HepG2 (cell line): ENCODE measurements around the gene ZSWIM9. TPM values are rescaled to one million over a fixed set of nuclear protein-coding genes. Genes with fewer than 3 reads are reported as not detected.

Experiments used
- ARNTL ChIP-seq: sonication (generic); formaldehyde crosslinking; IDR thresholded peaks from 2 replicates; pipeline ENCODE4 v1.4.0; 2020; ENCODE audit warnings: mild to moderate bottlenecking, missing genetic modification reagents
- CBX1 ChIP-seq: IDR thresholded peaks from one replicate; pipeline ENCODE4 v1.6.1; 2016; ENCODE audit warnings: antibody characterized with exemption, low read depth
- ETV5 ChIP-seq: IDR thresholded peaks from 2 replicates; pipeline ENCODE4 v1.6.1; 2018; ENCODE audit warnings: missing biosample characterization, missing genetic modification reagents, inconsistent platforms, borderline replicate concordance
- HIC2 ChIP-seq: sonication (generic); formaldehyde crosslinking; IDR thresholded peaks from 2 replicates; pipeline ENCODE4 v1.9.0; 2022; ENCODE audit warnings: low read depth, missing genetic modification reagents
- HOXA5 ChIP-seq: sonication (generic); formaldehyde crosslinking; IDR thresholded peaks from 2 replicates; pipeline ENCODE4 v1.4.0; 2020; ENCODE audit warnings: missing genetic modification reagents
- KDM6A ChIP-seq: IDR thresholded peaks from 2 replicates; pipeline ENCODE4 v1.6.1; 2016; ENCODE audit warnings: low read depth
- KMT2A ChIP-seq: sonication (generic); formaldehyde crosslinking; IDR thresholded peaks from 2 replicates; pipeline ENCODE4 v1.4.0; 2020; ENCODE audit warnings: missing genetic modification reagents
- PPARG ChIP-seq: conservative IDR thresholded peaks from 2 replicates; pipeline ENCODE4 v1.6.1; 2016; ENCODE audit warnings: missing biosample characterization, missing genetic modification reagents
- ZBTB38 ChIP-seq: sonication (generic); formaldehyde crosslinking; IDR thresholded peaks from 2 replicates; pipeline ENCODE4 v1.5.1; 2020; ENCODE audit warnings: mild to moderate bottlenecking, missing genetic modification reagents
- ZNF10 ChIP-seq: sonication (generic); formaldehyde crosslinking; IDR thresholded peaks from 2 replicates; pipeline ENCODE4 v1.4.0; 2020; ENCODE audit warnings: mild to moderate bottlenecking, low read depth, missing genetic modification reagents, borderline replicate concordance
- ZNF251 ChIP-seq: sonication (generic); formaldehyde crosslinking; IDR thresholded peaks from 2 replicates; pipeline ENCODE4 v1.9.0; 2021; ENCODE audit warnings: mild to moderate bottlenecking, missing genetic modification reagents
- ZNF281 ChIP-seq: sonication (generic); formaldehyde crosslinking; IDR thresholded peaks from 2 replicates; pipeline ENCODE4 v1.4.0; 2020; ENCODE audit warnings: missing genetic modification reagents, borderline replicate concordance
- ZNF282 ChIP-seq: fragments of 450-650 bp; IDR thresholded peaks from 2 replicates; pipeline ENCODE4 v1.6.1; 2018; ENCODE audit not compliant: partially characterized antibody
- ZNF33B ChIP-seq: sonication (generic); formaldehyde crosslinking; IDR thresholded peaks from 2 replicates; pipeline ENCODE4 v1.5.1; 2020; ENCODE audit warnings: mild to moderate bottlenecking, missing genetic modification reagents
- ZNF510 ChIP-seq: sonication (generic); formaldehyde crosslinking; IDR thresholded peaks from 2 replicates; pipeline ENCODE4 v1.4.0; 2020; ENCODE audit warnings: low read depth, mild to moderate bottlenecking, missing genetic modification reagents
- ZNF83 ChIP-seq: sonication (generic); formaldehyde crosslinking; IDR thresholded peaks from 2 replicates; pipeline ENCODE4 v1.4.0; 2020; ENCODE audit warnings: missing genetic modification reagents, mild to moderate bottlenecking, borderline replicate concordance
- ZNF883 ChIP-seq: sonication (generic); formaldehyde crosslinking; IDR thresholded peaks from 2 replicates; pipeline ENCODE4 v1.5.1; 2020; ENCODE audit warnings: mild to moderate bottlenecking, missing genetic modification reagents; ENCODE audit errors: not compliant biosample characterization
- ZSCAN30 ChIP-seq: sonication (generic); formaldehyde crosslinking; IDR thresholded peaks from 2 replicates; pipeline ENCODE4 v1.5.0; 2020; ENCODE audit warnings: mild to moderate bottlenecking, missing genetic modification reagents
- polyA plus RNA-seq, 8 experiments: library from polyadenylated mRNA; depleted of rRNA in 3 of 8; stranded (reverse) in 7 of 8; unstranded in 1 of 8; fragments of >200 nt; fragmentation: Illumina TruSeq in 4 of 8; extraction: Trizol in 4 of 8; gene quantifications; 2 replicates each; pipeline versions ENCODE4 v1.2.1 to v1.2.3, GENCODE V29; 2011 to 2016; ENCODE audit warnings: low read depth in 4 of 8, missing spikeins in 1 of 8, mixed read lengths in 1 of 8; ENCODE audit not compliant: insufficient read depth in 1 of 8
- total RNA-seq, 5 experiments: library from RNA; depleted of rRNA; stranded (reverse); fragments of >200 nt; fragmentation: Illumina TruSeq; extraction: Trizol; gene quantifications; 2 replicates each; pipeline ENCODE4 v1.2.3, GENCODE V29; 2016; ENCODE audit warnings: low read depth in 1 of 5
- TF ChIP-seq, protein P1 (sequence below): sonication (generic); formaldehyde crosslinking; IDR thresholded peaks from 2 replicates; pipeline ENCODE4 v1.8.0; 2023; ENCODE audit warnings: mild to moderate bottlenecking, missing genetic modification reagents
- TF ChIP-seq, protein P2 (sequence below): sonication (generic); formaldehyde crosslinking; IDR thresholded peaks from 2 replicates; pipeline ENCODE4 v1.8.1; 2023; ENCODE audit warnings: mild to moderate bottlenecking, missing genetic modification reagents
- TF ChIP-seq, protein P3 (sequence below): sonication (generic); formaldehyde crosslinking; IDR thresholded peaks from 2 replicates; pipeline ENCODE4 v1.8.0; 2022; ENCODE audit warnings: mild to moderate bottlenecking, missing genetic modification reagents; ENCODE audit not compliant: insufficient replicate concordance

The ZSWIM9 gene
- total and polyA plus RNA-seq, 2 of the 13 experiments (the other 11 are each of a cell fraction or from before 2014, with no cell fraction given), result 0.18 to 1.1 TPM

- TF ChIP-seq ZNF883 (CRISPR knock-in tag) (peak; percentile 87), ZNF281 (no peak), KDM6A (peak; percentile 21; the same call in 1 of the 2 replicates), CBX1 (no peak), ZNF251 (CRISPR knock-in tag) (peak; percentile 76; the same call in 1 of the 2 replicates), ZNF83 (CRISPR knock-in tag) (0 out of 2 replicates have a peak, but pooled peaks have one; percentile 64), ZNF10 (CRISPR knock-in tag) (no peak), ZNF510 (CRISPR knock-in tag) (peak; percentile 40; the same call in 1 of the 2 replicates), HOXA5 (CRISPR knock-in tag) (peak; percentile 37; the same call in 1 of the 2 replicates), ZNF33B (CRISPR knock-in tag) (peak; percentile 76), ARNTL (CRISPR knock-in tag) (peak; percentile 40; the same call in 1 of the 2 replicates), KMT2A (CRISPR knock-in tag) (no peak; the same call in 1 of the 2 replicates), ZNF282 (no peak), ZSCAN30 (CRISPR knock-in tag) (no peak), HIC2 (peak; percentile 23; the same call in 1 of the 2 replicates), ETV5 (CRISPR knock-in tag) (peak; percentile 15; the same call in 1 of the 2 replicates), PPARG (CRISPR knock-in tag) (peak; percentile 55; the same call in 1 of the 2 replicates), ZBTB38 (CRISPR knock-in tag) (0 out of 2 replicates have a peak, but pooled peaks have one; percentile 31)
- TF ChIP-seq, protein P1, sequence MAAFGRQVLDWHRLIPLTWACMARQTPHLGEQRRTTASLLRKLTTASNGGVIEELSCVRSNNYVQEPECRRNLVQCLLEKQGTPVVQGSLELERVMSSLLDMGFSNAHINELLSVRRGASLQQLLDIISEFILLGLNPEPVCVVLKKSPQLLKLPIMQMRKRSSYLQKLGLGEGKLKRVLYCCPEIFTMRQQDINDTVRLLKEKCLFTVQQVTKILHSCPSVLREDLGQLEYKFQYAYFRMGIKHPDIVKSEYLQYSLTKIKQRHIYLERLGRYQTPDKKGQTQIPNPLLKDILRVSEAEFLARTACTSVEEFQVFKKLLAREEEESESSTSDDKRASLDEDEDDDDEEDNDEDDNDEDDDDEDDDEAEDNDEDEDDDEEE (CRISPR knock-in tag), result peak; percentile 75; the same call in 1 of the 2 replicates
- TF ChIP-seq, protein P2, sequence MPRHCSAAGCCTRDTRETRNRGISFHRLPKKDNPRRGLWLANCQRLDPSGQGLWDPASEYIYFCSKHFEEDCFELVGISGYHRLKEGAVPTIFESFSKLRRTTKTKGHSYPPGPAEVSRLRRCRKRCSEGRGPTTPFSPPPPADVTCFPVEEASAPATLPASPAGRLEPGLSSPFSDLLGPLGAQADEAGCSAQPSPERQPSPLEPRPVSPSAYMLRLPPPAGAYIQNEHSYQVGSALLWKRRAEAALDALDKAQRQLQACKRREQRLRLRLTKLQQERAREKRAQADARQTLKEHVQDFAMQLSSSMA, result peak; percentile 99
- TF ChIP-seq, protein P3, sequence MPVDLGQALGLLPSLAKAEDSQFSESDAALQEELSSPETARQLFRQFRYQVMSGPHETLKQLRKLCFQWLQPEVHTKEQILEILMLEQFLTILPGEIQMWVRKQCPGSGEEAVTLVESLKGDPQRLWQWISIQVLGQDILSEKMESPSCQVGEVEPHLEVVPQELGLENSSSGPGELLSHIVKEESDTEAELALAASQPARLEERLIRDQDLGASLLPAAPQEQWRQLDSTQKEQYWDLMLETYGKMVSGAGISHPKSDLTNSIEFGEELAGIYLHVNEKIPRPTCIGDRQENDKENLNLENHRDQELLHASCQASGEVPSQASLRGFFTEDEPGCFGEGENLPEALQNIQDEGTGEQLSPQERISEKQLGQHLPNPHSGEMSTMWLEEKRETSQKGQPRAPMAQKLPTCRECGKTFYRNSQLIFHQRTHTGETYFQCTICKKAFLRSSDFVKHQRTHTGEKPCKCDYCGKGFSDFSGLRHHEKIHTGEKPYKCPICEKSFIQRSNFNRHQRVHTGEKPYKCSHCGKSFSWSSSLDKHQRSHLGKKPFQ (CRISPR knock-in tag), result peak; percentile 51
Observed at GRCh38 chr19:48169939-48170803, at the start of gene ZSWIM9, which contains the start of gene LIG1 (continued).
